ENCODE data around the gene SATB1.
A peak's percentile ranks its signal among the peaks of the same experiment; 100 is the strongest.

The SATB1 gene

GRCh38 chr3:18428991-18429745 lies 4.0 kb upstream of the SATB1 start:
- no peak for DNase-seq

- DNase-seq, result no peak
Observed at GRCh38 chr3:18428036-18428435, 2.9 kb upstream of the SATB1 start.

GRCh38 chr3:18426597-18427193 lies 1.6 kb upstream of the SATB1 start:
- DNase-seq, result no peak

- DNase-seq, result peak; percentile 38 to 63 (median 56)
Observed at GRCh38 chr3:18425641-18426257, 610 bp upstream of the SATB1 start.

GRCh38 chr3:18424213-18424728 lies 868 bp downstream of the SATB1 start:
- no peak for DNase-seq

- peak in 1 of 4 experiments; percentile 3 for DNase-seq
Observed at GRCh38 chr3:18423401-18424212, 1.5 kb downstream of the SATB1 start.

- DNase-seq, result no peak
Observed at GRCh38 chr3:18422972-18423371, 2.2 kb downstream of the SATB1 start.

GRCh38 chr3:18420555-18420954 lies 4.6 kb downstream of the SATB1 start:
- DNase-seq, result no peak

GRCh38 chr3:18419232-18419631 lies 5.9 kb downstream of the SATB1 start:
- no peak for DNase-seq

GRCh38 chr3:18417904-18418572 lies 7.1 kb downstream of the SATB1 start:
- DNase-seq, result no peak

GRCh38 chr3:18416332-18416731 lies 8.8 kb downstream of the SATB1 start:
- no peak for DNase-seq

GRCh38 chr3:18415839-18416238 lies 9.3 kb downstream of the SATB1 start:
- DNase-seq, result no peak

GRCh38 chr3:18415167-18415566 lies 10.0 kb downstream of the SATB1 start:
- no peak for DNase-seq

GRCh38 chr3:18412684-18413083 lies 12.5 kb downstream of the SATB1 start:
- no peak for DNase-seq

GRCh38 chr3:18411541-18411940 lies 13.6 kb downstream of the SATB1 start:
- DNase-seq, result no peak

- DNase-seq, result no peak
Observed at GRCh38 chr3:18410205-18410604, 14.9 kb downstream of the SATB1 start.

GRCh38 chr3:18409266-18409665 lies 15.9 kb downstream of the SATB1 start:
- DNase-seq, result no peak

GRCh38 chr3:18405141-18405540 lies 20.0 kb downstream of the SATB1 start:
- no peak for DNase-seq

- no peak for DNase-seq
Observed at GRCh38 chr3:18403061-18403460, 22.1 kb downstream of the SATB1 start.

GRCh38 chr3:18402239-18402799 lies 22.8 kb downstream of the SATB1 start:
- no peak for DNase-seq

- DNase-seq, result no peak
Observed at GRCh38 chr3:18401300-18401961, 23.7 kb downstream of the SATB1 start.

- no peak for DNase-seq
Observed at GRCh38 chr3:18398448-18398847, 26.7 kb downstream of the SATB1 start.
